ENCODE data around the gene P2RX1. TPM values are rescaled to one million over a fixed set of nuclear protein-coding genes. Genes with fewer than 3 reads are reported as not detected.

Gene P2RX1
- 0.20 TPM for polyA plus RNA-seq (2013, experiment 1 of 2)
- polyA plus RNA-seq (2013, experiment 2 of 2) = 0.38 TPM

DNA sequence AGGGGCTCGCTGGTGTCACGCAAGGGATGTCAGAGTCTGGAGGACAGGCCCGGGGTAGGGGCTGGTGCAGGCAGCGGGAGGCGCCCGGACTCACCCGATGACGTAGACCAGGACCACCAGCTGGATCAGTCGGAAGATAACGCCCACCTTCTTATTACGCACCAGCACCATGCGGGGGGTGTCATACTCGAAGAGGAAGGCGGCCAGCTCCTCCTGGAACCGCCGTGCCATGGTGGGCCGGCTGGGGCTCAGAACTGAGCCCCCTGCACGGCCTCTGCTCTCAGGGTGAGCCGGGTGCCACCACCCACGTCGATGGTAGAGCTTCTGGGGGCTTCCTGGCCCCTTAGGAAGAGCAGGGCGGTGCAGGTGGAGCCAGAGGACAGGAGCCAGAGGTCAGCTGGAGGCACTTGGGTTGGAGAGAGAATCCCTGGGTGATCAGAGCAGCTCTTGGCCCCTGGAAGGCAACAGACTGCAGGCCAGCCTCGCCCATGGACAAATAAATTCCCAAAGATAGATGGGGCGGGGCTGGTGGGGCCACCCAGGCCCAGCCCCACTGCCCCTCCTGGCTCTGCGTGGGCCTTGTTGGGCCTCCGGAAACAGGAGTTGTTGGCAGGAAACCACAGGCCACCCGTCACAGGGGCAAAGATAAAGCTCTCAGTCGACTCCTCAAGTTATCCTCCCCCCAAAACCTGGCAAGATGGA, at the start of gene P2RX1:
Gene P2RX1, minus strand, starts transcription at position 471 of the 702 bp plus-strand sequence. Its CDS starts 240 bp downstream, at position 231.
- Histone ChIP-seq H3K36me3 (ENCODE audit: insufficient read depth, low read length) (no peaks in the 10 kb centered on the region), H3K9ac (ENCODE audit: low read depth, low read length) (no peak within 1 kb of the TSS), H3K27me3 (ENCODE audit: insufficient read depth, low read length) (no peaks in the 10 kb centered on the region), H3K9me3 (ENCODE audit: insufficient read depth, low read depth, low read length) (no peaks in the 10 kb centered on the region), H3K27ac (ENCODE audit: low read depth, low read length) (no peak within 1 kb of the TSS), H3K4me3 (ENCODE audit: low read length) (no peak within 1 kb of the TSS), H3K4me1 (ENCODE audit: insufficient read depth, low read length) (no peaks in the 10 kb centered on the region)
- 93% methylated on average over 28 of the region's 28 CpGs for WGBS

DNA sequence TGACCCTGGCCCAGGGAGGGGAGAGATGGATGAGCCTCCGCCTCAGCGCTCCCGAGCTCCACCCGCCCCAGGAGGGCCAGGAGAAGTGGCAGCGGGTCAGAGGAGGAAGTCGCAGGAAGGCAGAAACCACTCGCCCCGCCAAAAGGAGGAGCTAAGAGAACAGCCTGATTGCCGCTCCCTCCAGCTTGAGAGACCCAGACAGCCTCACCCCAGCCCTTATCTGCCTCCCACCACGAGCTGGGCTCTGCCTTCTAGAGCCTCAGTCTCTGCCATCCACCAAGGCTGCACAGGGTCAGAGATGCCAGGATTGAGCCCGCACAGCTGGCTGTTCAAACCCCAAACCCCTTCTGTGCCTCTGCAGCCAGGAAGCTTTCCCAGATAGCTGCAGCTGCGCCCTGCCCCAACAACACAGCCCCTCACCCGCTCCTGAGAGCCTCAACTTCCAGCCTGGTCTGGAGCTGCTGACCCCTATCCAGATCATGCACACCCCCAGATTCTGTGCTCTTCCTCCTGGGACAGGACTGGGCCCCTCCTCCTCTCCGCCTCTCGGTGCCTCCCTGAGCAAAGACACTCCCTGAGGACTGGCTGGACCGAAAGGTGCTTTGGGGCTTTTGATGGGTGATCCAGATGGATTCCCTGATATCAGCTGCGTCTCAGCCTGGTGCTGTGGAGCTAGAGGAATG, 49.0 kb upstream of the P2RX1 start:
- H3K27me3 ChIP-seq (ENCODE audit: insufficient read depth, low read length) = peaks cover 40% of the 10 kb centered on the region
- peaks cover 3% of the 10 kb centered on the region; the same call in 1 of the 2 replicates for H3K4me1 ChIP-seq (ENCODE audit: insufficient read depth, low read length)
- H3K36me3 ChIP-seq (ENCODE audit: insufficient read depth, low read length) = no peaks in the 10 kb centered on the region
- no peak overlapping the region for H3K9ac ChIP-seq (ENCODE audit: low read depth, low read length)
- peak overlapping the region; percentile 62 for H3K4me3 ChIP-seq (ENCODE audit: low read length)
- no peak overlapping the region for H3K27ac ChIP-seq (ENCODE audit: low read depth, low read length)
- 14% methylated on average over 17 of the region's 17 CpGs for WGBS
- H3K9me3 ChIP-seq (ENCODE audit: insufficient read depth, low read depth, low read length) = no peaks in the 10 kb centered on the region

DNA sequence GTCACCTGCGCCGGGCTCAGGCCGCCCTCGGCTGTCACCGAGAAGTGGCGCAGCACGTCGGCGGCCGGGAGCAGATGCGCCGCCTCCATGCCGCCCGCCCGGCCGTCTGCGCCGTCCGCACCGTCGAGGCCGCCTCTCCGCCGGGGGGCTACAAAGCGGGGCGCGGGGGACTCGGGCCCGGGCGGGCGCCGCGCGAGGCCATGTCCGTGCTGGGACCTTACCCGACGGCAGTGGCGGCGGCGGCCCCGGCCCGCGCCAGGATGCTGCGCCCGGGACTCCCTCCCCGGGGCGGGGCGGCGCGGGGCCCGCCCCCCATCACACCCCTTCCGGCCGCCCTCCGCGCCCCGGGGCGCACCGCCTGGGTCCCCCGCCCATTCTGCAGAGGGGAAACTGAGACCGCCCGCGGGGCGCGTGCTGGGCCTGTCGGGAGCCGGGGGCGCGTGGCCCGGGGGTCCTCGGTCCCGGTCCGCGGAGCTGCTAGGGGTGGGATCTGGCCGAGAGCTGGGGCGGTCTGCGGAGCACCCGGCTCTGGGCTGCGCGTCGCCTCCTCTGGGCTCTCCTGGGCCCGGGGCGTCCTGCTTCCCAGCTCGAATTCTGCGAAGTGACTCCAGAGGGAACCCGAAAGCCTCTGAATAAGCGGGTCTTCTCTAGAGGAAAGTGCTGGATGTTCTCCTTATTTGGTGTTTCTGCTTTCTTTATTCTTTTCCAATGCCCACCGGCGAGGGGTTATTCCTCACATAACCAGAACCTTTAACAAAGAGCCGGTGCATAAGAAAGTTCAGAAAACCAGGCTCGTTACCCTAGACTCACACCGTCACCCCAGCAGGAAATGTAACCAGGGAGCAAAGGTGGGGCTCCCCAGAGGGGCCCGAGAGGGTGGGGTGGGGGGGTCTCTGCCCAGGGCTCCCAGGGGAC, 48.2 kb upstream of the P2RX1 start, which contains the start of gene ATP2A3:
Gene ATP2A3, minus strand, starts transcription at position 235 of the 915 bp plus-strand sequence. Its CDS starts 146 bp downstream, at position 89.
- peaks cover 7% of the 10 kb centered on the region; the same call in 1 of the 2 replicates for H3K4me1 ChIP-seq (ENCODE audit: insufficient read depth, low read length)
- no peak within 1 kb of the TSS for H3K9ac ChIP-seq (ENCODE audit: low read depth, low read length)
- peak within 1 kb of the TSS; percentile 62 for H3K4me3 ChIP-seq (ENCODE audit: low read length)
- H3K27ac ChIP-seq (ENCODE audit: low read depth, low read length) = no peak within 1 kb of the TSS; the same call in 1 of the 2 replicates
- H3K9me3 ChIP-seq (ENCODE audit: insufficient read depth, low read depth, low read length) = no peaks in the 10 kb centered on the region
- WGBS = under 1% methylated on average over 92 of the region's 92 CpGs
- H3K27me3 ChIP-seq (ENCODE audit: insufficient read depth, low read length) = peaks cover 40% of the 10 kb centered on the region
- H3K36me3 ChIP-seq (ENCODE audit: insufficient read depth, low read length) = no peaks in the 10 kb centered on the region

DNA sequence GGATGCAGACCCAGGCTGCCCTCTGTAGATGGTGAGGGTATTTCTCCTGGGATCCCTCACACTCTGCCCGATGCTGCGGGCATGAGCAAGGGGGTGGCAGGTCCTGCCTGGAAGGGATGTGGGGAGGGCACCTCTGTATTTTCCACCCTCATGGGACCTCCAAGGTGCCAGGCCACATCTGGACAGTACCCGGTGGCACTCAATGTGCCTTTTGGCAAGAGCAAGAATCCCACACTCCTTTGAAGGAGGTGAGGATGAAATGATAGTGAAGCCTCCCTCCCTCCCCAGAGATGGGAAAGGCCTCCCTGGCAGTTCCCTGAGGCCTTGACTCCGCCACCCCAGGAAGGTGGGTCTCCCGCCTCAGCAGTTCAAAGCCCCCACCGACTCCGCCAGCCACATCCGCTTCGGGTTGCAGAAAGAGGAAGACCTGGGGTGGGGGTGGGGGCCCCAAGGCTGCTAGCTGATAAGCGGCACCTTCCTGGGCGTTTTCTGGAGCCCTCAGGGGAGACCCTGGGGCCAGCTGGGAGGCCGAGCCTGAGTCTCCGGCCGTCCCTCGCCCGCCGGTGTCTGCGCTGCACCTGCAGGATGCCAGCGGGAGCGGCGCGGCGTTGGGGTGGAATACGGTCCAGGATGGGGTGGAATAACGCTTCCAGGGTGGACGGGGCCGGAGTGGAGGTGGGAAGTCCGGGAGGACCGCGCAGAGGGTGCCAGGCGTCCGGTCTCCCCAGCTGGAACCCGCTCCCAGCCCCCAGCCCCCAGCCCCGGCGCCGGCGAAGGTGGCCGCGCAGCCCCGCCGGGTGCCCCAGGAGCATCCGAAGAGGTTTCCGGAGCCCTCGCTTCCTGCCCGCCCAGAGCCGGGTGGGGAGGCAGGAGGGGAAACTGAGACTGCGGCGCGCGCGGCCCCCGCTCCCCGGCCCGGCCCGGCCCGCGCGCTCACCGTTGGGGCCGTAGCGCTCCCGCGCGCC, 47.3 kb upstream of the P2RX1 start:
- H3K36me3 ChIP-seq (ENCODE audit: insufficient read depth, low read length) = no peaks in the 10 kb centered on the region
- H3K27me3 ChIP-seq (ENCODE audit: insufficient read depth, low read length) = peaks cover 40% of the 10 kb centered on the region
- WGBS = 10% methylated on average over 64 of the region's 64 CpGs
- H3K4me1 ChIP-seq (ENCODE audit: insufficient read depth, low read length) = peaks cover 10% of the 10 kb centered on the region; the same call in 1 of the 2 replicates
- H3K27ac ChIP-seq (ENCODE audit: low read depth, low read length) = no peak overlapping the region
- peak overlapping the region; percentile 62 for H3K4me3 ChIP-seq (ENCODE audit: low read length)
- no peaks in the 10 kb centered on the region for H3K9me3 ChIP-seq (ENCODE audit: insufficient read depth, low read depth, low read length)
- H3K9ac ChIP-seq (ENCODE audit: low read depth, low read length) = no peak overlapping the region

DNA sequence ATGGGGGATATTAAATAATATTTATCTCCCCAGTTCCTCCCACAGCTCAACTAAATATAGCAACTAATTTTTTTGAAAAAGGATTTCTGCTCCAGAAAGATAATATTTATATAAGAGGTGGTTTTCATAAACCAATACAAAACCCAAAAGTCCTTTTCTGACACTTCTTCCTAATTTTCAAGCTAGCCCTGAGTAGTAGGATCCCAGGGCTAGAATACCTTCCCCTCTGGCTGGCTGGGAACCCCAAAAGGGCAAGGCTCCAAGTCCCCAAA, 46.6 kb upstream of the P2RX1 start:
- Histone ChIP-seq H3K9ac (ENCODE audit: low read depth, low read length) (no peak overlapping the region), H3K27ac (ENCODE audit: low read depth, low read length) (no peak overlapping the region), H3K4me1 (ENCODE audit: insufficient read depth, low read length) (peaks cover 10% of the 10 kb centered on the region; the same call in 1 of the 2 replicates), H3K27me3 (ENCODE audit: insufficient read depth, low read length) (peaks cover 40% of the 10 kb centered on the region), H3K36me3 (ENCODE audit: insufficient read depth, low read length) (no peaks in the 10 kb centered on the region), H3K9me3 (ENCODE audit: insufficient read depth, low read depth, low read length) (no peaks in the 10 kb centered on the region), H3K4me3 (ENCODE audit: low read length) (no peak overlapping the region)

DNA sequence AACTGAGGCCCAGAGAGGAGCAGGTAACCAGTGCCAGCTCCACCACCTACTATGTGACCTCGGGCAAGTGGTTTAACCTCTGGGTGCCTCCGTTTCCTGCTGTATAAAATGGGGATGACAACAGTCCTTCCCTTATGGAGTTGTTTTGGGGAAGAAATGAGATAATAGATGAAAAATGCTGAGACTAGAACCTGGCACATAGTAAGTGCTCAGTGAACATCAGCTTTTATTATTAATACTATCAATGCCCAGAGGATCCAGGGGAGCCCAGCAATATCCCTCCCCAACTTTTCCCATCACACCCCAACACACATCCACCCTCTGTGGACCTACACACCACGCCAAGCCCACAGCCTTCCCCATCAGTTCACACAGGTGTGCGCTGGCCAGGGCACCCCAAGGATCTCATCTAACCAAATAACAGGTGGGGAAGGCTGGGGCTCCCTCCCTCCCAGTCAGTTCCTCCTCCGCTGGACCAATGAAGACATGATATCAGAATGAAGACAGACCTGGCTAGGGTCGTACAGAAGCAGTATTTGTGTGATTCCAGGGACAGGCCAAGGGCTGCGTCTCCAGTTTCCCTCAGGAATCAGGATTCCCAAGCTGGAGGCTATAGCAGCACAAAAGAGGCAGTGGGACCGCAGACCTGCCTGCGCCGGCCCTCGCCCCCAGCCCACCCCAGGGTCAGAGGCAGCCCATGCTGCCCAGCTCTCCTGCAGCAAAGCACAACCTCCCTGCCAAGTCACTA, 46.1 kb upstream of the P2RX1 start:
- Histone ChIP-seq H3K4me1 (ENCODE audit: insufficient read depth, low read length) (peaks cover 10% of the 10 kb centered on the region; the same call in 1 of the 2 replicates), H3K4me3 (ENCODE audit: low read length) (no peak overlapping the region), H3K36me3 (ENCODE audit: insufficient read depth, low read length) (no peaks in the 10 kb centered on the region), H3K27ac (ENCODE audit: low read depth, low read length) (no peak overlapping the region), H3K9me3 (ENCODE audit: insufficient read depth, low read depth, low read length) (no peaks in the 10 kb centered on the region), H3K9ac (ENCODE audit: low read depth, low read length) (no peak overlapping the region), H3K27me3 (ENCODE audit: insufficient read depth, low read length) (peaks cover 40% of the 10 kb centered on the region)
- WGBS = 88% methylated on average over 11 of the region's 11 CpGs

DNA sequence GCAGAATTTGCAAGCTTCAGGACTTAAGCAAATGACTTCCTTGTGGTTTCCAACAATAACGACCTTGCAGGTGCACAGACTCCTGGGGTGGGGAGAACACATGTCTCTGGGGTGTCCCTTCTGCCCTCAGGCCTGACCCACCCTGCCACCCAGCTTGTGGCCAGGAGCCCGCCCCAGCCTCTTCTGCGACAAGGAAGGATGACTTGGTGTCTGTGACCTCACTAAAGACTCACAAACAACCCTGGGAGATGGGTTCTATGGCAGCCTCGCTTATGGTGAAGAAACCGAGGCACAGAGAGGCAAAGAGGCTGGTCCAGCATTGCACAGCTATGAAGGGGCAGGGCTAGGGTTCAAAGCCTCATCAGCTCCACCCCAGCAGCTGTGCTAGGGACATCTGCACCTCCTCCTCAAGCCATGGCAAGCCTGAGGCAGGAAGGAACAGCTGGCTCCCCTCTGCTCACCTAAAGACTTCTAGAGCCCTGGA, 45.3 kb upstream of the P2RX1 start:
- Histone ChIP-seq H3K9me3 (ENCODE audit: insufficient read depth, low read depth, low read length) (no peaks in the 10 kb centered on the region), H3K4me1 (ENCODE audit: insufficient read depth, low read length) (peaks cover 15% of the 10 kb centered on the region), H3K27ac (ENCODE audit: low read depth, low read length) (no peak overlapping the region), H3K36me3 (ENCODE audit: insufficient read depth, low read length) (no peaks in the 10 kb centered on the region), H3K9ac (ENCODE audit: low read depth, low read length) (no peak overlapping the region), H3K4me3 (ENCODE audit: low read length) (no peak overlapping the region), H3K27me3 (ENCODE audit: insufficient read depth, low read length) (peaks cover 40% of the 10 kb centered on the region)
- 68% methylated on average over 5 of the region's 5 CpGs for WGBS

DNA sequence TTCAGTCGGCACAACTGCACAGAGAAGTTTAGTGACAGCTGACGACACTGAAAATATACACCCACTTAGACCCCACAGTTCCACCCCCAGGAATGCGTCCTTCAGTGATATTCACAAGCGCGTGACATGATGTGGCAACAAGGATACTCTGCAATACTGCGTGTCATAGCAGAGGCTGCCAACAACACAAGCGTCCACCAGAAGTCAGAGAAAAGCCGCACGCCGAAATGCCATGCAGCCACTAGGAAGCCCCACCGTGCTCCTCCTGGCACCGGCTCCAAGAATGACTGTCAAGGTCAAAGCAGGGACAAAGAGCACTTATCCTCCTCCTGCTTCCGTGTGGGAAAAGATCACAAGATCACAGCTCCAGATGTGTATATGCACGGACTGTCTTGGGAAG, 44.5 kb upstream of the P2RX1 start:
- Histone ChIP-seq H3K9ac (ENCODE audit: low read depth, low read length) (no peak overlapping the region), H3K27me3 (ENCODE audit: insufficient read depth, low read length) (peaks cover 40% of the 10 kb centered on the region), H3K36me3 (ENCODE audit: insufficient read depth, low read length) (no peaks in the 10 kb centered on the region), H3K27ac (ENCODE audit: low read depth, low read length) (no peak overlapping the region), H3K9me3 (ENCODE audit: insufficient read depth, low read depth, low read length) (no peaks in the 10 kb centered on the region), H3K4me3 (ENCODE audit: low read length) (no peak overlapping the region), H3K4me1 (ENCODE audit: insufficient read depth, low read length) (peaks cover 21% of the 10 kb centered on the region)
- WGBS = 85% methylated on average over 14 of the region's 14 CpGs

DNA sequence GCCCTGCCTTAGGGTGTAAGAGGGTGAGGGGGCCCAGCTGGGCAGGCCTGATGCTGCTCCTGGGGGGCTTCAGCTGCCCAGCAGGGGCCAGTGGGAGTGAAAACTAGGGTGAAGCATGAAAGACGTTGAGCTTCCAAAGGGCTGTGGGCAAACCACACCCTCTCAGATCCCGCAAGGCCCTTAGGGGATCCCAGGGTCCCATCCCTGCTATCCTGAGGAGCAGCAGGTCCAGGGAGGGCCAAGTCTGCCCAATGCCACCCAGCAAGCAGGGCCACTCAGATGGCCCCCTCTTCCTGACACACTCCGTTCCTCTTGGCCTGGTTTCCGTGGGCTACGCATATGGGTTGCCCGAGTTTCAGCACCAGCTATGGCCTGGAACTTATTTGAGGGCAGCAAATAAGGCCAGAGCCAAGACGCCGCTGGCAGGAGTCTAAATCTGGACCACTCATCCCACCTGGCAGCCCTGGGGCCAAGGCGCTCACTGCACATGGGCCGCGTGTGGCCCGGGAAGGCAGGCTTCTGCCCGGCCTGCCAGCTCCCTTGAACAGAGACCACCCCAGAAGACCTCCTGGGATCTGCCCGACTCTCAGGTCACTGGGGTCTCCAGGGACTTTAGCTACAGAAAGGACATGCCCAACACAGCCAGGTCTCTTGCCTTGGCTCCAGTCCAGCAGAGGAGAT, 43.8 kb upstream of the P2RX1 start:
- no peak overlapping the region for H3K9ac ChIP-seq (ENCODE audit: low read depth, low read length)

More for the DNA sequence above, 43.8 kb upstream of the P2RX1 start:
- H3K4me1 ChIP-seq (ENCODE audit: insufficient read depth, low read length) = peaks cover 18% of the 10 kb centered on the region
- H3K9me3 ChIP-seq (ENCODE audit: insufficient read depth, low read depth, low read length) = no peaks in the 10 kb centered on the region
- WGBS = 94% methylated on average over 14 of the region's 14 CpGs
- H3K27me3 ChIP-seq (ENCODE audit: insufficient read depth, low read length) = peaks cover 34% of the 10 kb centered on the region
- H3K4me3 ChIP-seq (ENCODE audit: low read length) = no peak overlapping the region
- no peak overlapping the region for H3K27ac ChIP-seq (ENCODE audit: low read depth, low read length)
- H3K36me3 ChIP-seq (ENCODE audit: insufficient read depth, low read length) = no peaks in the 10 kb centered on the region
